ENCODE measurements around the gene ZNF12.
"Not testable (repeated sequence)": the region's sequence is repeated elsewhere in the genome, so short reads cannot be mapped to it uniquely, and the experiment has no call there.

DNA sequence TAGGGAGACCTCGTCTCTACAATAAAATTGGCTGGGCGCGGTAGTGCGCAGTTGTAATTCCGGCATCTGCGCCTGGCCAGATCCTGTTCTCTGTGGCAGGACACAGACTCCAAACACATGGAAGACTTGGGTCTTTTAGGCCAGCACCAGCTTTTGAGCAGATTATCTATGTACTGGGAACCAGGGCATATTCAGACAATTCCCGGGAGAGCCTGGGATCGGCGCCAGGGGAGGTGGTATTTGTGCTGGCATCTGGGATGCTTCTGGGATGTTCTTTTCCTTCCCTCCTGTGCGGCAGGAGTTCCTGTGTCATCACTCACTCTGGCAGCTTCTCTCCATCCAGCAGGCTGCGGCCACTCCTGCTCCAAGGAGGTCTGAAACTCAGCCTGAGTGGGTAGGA, 31.7 kb upstream of the ZNF12 start:
- TF ChIP-seq, protein P1, sequence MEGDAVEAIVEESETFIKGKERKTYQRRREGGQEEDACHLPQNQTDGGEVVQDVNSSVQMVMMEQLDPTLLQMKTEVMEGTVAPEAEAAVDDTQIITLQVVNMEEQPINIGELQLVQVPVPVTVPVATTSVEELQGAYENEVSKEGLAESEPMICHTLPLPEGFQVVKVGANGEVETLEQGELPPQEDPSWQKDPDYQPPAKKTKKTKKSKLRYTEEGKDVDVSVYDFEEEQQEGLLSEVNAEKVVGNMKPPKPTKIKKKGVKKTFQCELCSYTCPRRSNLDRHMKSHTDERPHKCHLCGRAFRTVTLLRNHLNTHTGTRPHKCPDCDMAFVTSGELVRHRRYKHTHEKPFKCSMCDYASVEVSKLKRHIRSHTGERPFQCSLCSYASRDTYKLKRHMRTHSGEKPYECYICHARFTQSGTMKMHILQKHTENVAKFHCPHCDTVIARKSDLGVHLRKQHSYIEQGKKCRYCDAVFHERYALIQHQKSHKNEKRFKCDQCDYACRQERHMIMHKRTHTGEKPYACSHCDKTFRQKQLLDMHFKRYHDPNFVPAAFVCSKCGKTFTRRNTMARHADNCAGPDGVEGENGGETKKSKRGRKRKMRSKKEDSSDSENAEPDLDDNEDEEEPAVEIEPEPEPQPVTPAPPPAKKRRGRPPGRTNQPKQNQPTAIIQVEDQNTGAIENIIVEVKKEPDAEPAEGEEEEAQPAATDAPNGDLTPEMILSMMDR (IDR thresholded peaks at IDR 0.05 in 4 of 5, conservative IDR thresholded peaks at IDR 0.05 in 1 of 5): not testable (repeated sequence)
- not testable (repeated sequence) for TF ChIP-seq POLR2A (IDR thresholded peaks at IDR 0.05)
